Measurements from ENCODE around the gene ITGAD. TPM values are rescaled to one million over a fixed set of nuclear protein-coding genes. Genes with fewer than 3 reads are reported as not detected.

Gene ITGAD
- total and polyA plus RNA-seq, 2 donors from 2014 or later = 0.13 TPM; not detected in 1

DNA sequence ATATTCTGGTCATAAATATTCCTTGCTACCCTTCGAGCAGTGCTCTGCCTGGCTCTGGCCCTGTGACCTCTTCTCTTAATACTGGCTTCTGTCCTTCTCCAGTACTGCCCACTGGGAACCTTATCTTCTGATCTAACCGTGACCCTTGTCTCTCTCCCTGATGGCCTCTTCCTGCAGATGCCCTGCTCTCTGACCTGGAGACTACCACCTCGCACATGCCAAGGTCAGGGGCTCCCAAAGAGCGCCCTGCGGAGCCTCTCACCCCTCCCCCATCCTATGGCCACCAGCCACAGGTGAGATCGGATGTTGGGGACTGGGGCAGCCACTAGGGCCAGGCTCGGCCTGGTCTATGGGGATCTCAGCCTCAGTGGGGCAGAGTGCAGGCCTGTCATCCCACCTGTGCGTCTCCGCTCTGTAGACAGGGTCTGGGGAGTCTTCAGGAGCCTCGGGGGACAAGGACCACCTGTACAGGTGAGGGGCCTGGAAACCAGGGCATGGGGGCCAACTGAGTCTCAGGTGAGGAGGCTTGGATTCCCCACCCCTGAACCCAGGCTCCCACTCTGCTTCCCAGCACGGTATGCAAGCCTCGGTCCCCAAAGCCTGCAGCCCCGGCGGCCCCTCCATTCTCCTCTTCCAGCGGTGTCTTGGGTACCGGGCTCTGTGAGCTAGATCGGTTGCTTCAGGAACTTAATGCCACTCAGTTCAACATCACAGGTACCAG lies 80.3 kb downstream of the ITGAD start:
- no peaks in the 10 kb centered on the region for H3K9me3 ChIP-seq (ENCODE audit: control insufficient read depth in 2 of 3, insufficient read depth in 1 of 3, low read length in 3 of 3)
- TF ChIP-seq, protein P1, sequence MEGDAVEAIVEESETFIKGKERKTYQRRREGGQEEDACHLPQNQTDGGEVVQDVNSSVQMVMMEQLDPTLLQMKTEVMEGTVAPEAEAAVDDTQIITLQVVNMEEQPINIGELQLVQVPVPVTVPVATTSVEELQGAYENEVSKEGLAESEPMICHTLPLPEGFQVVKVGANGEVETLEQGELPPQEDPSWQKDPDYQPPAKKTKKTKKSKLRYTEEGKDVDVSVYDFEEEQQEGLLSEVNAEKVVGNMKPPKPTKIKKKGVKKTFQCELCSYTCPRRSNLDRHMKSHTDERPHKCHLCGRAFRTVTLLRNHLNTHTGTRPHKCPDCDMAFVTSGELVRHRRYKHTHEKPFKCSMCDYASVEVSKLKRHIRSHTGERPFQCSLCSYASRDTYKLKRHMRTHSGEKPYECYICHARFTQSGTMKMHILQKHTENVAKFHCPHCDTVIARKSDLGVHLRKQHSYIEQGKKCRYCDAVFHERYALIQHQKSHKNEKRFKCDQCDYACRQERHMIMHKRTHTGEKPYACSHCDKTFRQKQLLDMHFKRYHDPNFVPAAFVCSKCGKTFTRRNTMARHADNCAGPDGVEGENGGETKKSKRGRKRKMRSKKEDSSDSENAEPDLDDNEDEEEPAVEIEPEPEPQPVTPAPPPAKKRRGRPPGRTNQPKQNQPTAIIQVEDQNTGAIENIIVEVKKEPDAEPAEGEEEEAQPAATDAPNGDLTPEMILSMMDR (IDR thresholded peaks at IDR 0.05; ENCODE audit: borderline replicate concordance, extremely low read depth, insufficient read depth) = no peak
- FAIRE-seq (no peak), DNase-seq (peak in 2 of 5 donors; percentile 61 to 69)
- H3K4me1 ChIP-seq (ENCODE audit: control insufficient read depth in 2 of 3, insufficient read depth in 2 of 3, low read depth in 1 of 3, low read length in 3 of 3) = peaks cover 0 to 9% (median 0%) of the 10 kb centered on the region in 3 donors
- no peak overlapping the region for H3K9ac ChIP-seq (ENCODE audit: low read length in 3 of 3)
- intact Hi-C loops (cut with DNase I) = no loop called here
- peaks cover 0 to 4% (median 0%) of the 10 kb centered on the region in 3 donors for H3K36me3 ChIP-seq (ENCODE audit: control insufficient read depth in 2 of 3, insufficient read depth in 3 of 3, low read length in 3 of 3)
- no peak overlapping the region for H3K27ac ChIP-seq (ENCODE audit: low read depth in 2 of 2, low read length in 2 of 2)
- H3K27me3 ChIP-seq (ENCODE audit: control insufficient read depth, insufficient read depth, low read length) = no peaks in the 10 kb centered on the region
- peak overlapping the region in 1 of 3 donors; percentile 69 for H3K4me3 ChIP-seq (ENCODE audit: low read length in 3 of 3)

DNA sequence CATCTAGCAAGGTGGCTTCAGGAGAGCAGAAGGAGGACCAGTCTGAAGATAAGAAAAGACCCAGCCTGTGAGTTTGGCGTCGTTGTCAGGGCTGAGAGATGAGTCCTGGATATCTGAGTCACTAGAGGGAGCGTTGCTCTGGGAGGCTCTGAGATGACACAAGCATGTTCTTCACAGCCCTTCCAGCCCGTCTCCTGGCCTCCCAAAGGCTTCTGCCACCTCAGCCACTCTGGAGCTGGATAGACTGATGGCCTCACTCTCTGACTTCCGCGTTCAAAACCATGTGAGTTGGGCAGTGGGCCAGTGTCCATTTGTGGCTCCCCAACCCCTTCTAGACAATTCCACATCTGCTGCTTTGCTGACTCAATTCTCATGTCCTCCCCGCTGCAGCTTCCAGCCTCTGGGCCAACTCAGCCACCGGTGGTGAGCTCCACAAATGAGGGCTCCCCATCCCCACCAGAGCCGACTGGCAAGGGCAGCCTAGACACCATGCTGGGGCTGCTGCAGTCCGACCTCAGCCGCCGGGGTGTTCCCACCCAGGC lies 81.1 kb downstream of the ITGAD start:
- peaks cover 0 to 12% (median 0%) of the 10 kb centered on the region in 3 donors for H3K4me1 ChIP-seq (ENCODE audit: control insufficient read depth in 2 of 3, insufficient read depth in 2 of 3, low read depth in 1 of 3, low read length in 3 of 3)
- no peaks in the 10 kb centered on the region for H3K27me3 ChIP-seq (ENCODE audit: control insufficient read depth, insufficient read depth, low read length)
- peaks cover 0 to 4% (median 0%) of the 10 kb centered on the region in 3 donors for H3K36me3 ChIP-seq (ENCODE audit: control insufficient read depth in 2 of 3, insufficient read depth in 3 of 3, low read length in 3 of 3)
- TF ChIP-seq, protein P1 (IDR thresholded peaks at IDR 0.05; ENCODE audit: borderline replicate concordance, extremely low read depth, insufficient read depth) = no peak
- no peak overlapping the region for H3K4me3 ChIP-seq (ENCODE audit: low read length in 3 of 3)
- no peak for FAIRE-seq
- no peak overlapping the region for H3K27ac ChIP-seq (ENCODE audit: low read depth in 2 of 2, low read length in 2 of 2)
- no peaks in the 10 kb centered on the region for H3K9me3 ChIP-seq (ENCODE audit: control insufficient read depth in 2 of 3, insufficient read depth in 1 of 3, low read length in 3 of 3)
- DNase-seq = peak in 1 of 5 donors; percentile 34
- intact Hi-C loops (cut with DNase I) = no loop called here
- no peak overlapping the region for H3K9ac ChIP-seq (ENCODE audit: low read length in 3 of 3)

DNA sequence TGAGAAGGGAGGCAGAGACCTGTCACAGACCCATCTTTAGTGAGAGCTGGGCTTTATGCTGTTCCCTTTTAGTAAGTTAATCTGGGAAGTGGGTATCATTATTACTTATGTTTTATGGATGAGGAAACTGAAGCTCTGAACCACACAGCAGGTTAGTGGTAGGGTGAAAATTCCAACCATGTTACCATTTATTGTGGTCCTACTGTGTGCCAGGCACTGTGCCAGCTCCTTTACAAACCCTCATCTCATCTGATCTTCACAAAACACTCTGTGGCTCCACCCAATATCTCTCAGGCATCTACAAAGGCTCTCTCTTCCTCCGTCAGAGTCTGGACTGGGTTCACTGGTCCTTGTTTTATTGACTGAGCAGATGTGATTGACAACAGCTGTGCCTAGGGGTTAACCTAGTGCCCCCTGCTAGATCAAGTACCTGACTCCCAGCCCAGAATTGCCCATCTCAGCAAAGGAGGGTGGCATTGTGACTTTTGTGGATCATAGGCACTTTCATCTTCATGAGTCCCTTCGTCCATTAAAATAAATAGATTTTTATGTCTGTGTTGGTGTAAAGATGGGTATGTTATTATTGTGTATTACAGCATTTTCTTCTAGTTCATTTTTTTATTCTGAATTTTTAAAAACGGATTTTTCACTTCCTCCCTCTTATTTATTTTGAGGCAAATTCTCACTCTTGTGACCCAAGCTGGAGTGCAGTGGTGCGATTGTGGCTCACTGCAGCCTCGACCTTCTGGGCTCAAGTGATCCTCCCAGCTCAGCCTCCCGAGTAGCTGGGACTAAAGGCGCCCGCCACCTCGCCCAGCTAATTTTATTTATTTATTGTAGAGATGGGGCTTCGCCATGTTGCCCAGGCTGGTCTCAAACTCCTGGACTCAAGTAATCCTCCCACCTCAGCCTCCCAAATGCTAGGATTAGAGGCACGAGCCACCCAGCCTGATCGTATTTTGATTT lies 81.9 kb downstream of the ITGAD start:
- FAIRE-seq (no peak), DNase-seq (peak in 1 of 5 donors; percentile 38)
- H3K9ac ChIP-seq (ENCODE audit: low read length in 3 of 3) = no peak overlapping the region
- H3K4me1 ChIP-seq (ENCODE audit: control insufficient read depth in 2 of 3, insufficient read depth in 2 of 3, low read depth in 1 of 3, low read length in 3 of 3) = peaks cover 0 to 14% (median 0%) of the 10 kb centered on the region in 3 donors
- H3K9me3 ChIP-seq (ENCODE audit: control insufficient read depth in 2 of 3, insufficient read depth in 1 of 3, low read length in 3 of 3) = no peaks in the 10 kb centered on the region
- H3K27me3 ChIP-seq (ENCODE audit: control insufficient read depth, insufficient read depth, low read length) = no peaks in the 10 kb centered on the region
- H3K36me3 ChIP-seq (ENCODE audit: control insufficient read depth in 2 of 3, insufficient read depth in 3 of 3, low read length in 3 of 3) = peaks cover 0 to 4% (median 0%) of the 10 kb centered on the region in 3 donors
- H3K4me3 ChIP-seq (ENCODE audit: low read length in 3 of 3) = no peak overlapping the region
- TF ChIP-seq, protein P1 (IDR thresholded peaks at IDR 0.05; ENCODE audit: borderline replicate concordance, extremely low read depth, insufficient read depth) = no peak
- intact Hi-C loops (cut with DNase I) = no loop called here
- no peak overlapping the region for H3K27ac ChIP-seq (ENCODE audit: low read depth in 2 of 2, low read length in 2 of 2)

Data from kidney (tissue), 14 donors.